HG02623 (cell line): ENCODE measurements around the gene NPY1R.

Source experiments
- ATAC-seq: cut with Tn5 transposase; IDR thresholded peaks from one replicate; pipeline ENCODE4 v1.9.1; 2021; ENCODE audit warnings: moderate library complexity; ENCODE audit not compliant: unreplicated experiment

NPY1R gene

GRCh38 chr4:163332526-163333406, at the start of gene NPY1R:
NPY1R (minus strand) TSS chr4:163332596; CDS start chr4:163326554, 6,042 bp downstream.
- ATAC-seq, result peak; percentile 77

GRCh38 chr4:163380703-163381102, 48.3 kb upstream of the NPY1R start:
- no peak for ATAC-seq

- no peak for ATAC-seq
These were observed 46.3 kb upstream of the NPY1R start for GRCh38 chr4:163378661-163379060.

- ATAC-seq, result no peak
These were observed 39.6 kb upstream of the NPY1R start for GRCh38 chr4:163372029-163372428.

GRCh38 chr4:163367651-163368050, 35.3 kb upstream of the NPY1R start:
- no peak for ATAC-seq

GRCh38 chr4:163356104-163356503, 23.7 kb upstream of the NPY1R start:
- no peak for ATAC-seq

GRCh38 chr4:163353054-163353453, 20.7 kb upstream of the NPY1R start:
- no peak for ATAC-seq

GRCh38 chr4:163350672-163351071, 18.3 kb upstream of the NPY1R start:
- no peak for ATAC-seq

GRCh38 chr4:163344147-163345125, 12.0 kb upstream of the NPY1R start:
- no peak for ATAC-seq

- no peak for ATAC-seq
These were observed 11.3 kb upstream of the NPY1R start, which contains the start of gene NPY5R for GRCh38 chr4:163343604-163344146. NPY5R (plus strand) TSS chr4:163343892; CDS start chr4:163350274, 6,382 bp downstream.

GRCh38 chr4:163335384-163335783, 3.0 kb upstream of the NPY1R start:
- ATAC-seq, result no peak

GRCh38 chr4:163331629-163332376, 593 bp downstream of the NPY1R start:
- ATAC-seq, result no peak

- ATAC-seq, result no peak
These were observed 1.3 kb downstream of the NPY1R start for GRCh38 chr4:163330916-163331628.

- no peak for ATAC-seq
These were observed 15.3 kb downstream of the NPY1R start for GRCh38 chr4:163317110-163317509.

GRCh38 chr4:163309466-163309865, 22.9 kb downstream of the NPY1R start:
- ATAC-seq, result no peak

- no peak for ATAC-seq
These were observed 29.3 kb downstream of the NPY1R start for GRCh38 chr4:163303069-163303468.

GRCh38 chr4:163300445-163300844, 32.0 kb downstream of the NPY1R start:
- ATAC-seq, result no peak

- ATAC-seq, result no peak
These were observed 37.3 kb downstream of the NPY1R start for GRCh38 chr4:163295138-163295537.

GRCh38 chr4:163284304-163284703, 48.1 kb downstream of the NPY1R start:
- no peak for ATAC-seq
